ENCODE results near the gene DHRS3.
A peak's percentile ranks its signal among the peaks of the same experiment; 100 is the strongest.
"Not testable (repeated sequence)": the region's sequence is repeated elsewhere in the genome, so short reads cannot be mapped to it uniquely, and the experiment has no call there.

DHRS3 gene

GRCh38 chr1:12528021-12528852 lies 89.8 kb downstream of the DHRS3 start:
- no peak for TF ChIP-seq CTCF (IDR thresholded peaks at IDR 0.05; ENCODE audit: control insufficient read depth, insufficient read depth, low read depth, low read length, missing control alignments)
- H3K4me3 ChIP-seq (ENCODE audit: control insufficient read depth, low read depth, low read length) = no peak overlapping the region
- DNase-seq (ENCODE audit: low read depth) = peak; percentile 46

- no peak for DNase-seq (ENCODE audit: low read depth)
- H3K4me3 ChIP-seq (ENCODE audit: control insufficient read depth, low read depth, low read length) = no peak overlapping the region
- no peak for TF ChIP-seq CTCF (IDR thresholded peaks at IDR 0.05; ENCODE audit: control insufficient read depth, insufficient read depth, low read depth, low read length, missing control alignments)
Observed at GRCh38 chr1:12527564-12527963, 90.4 kb downstream of the DHRS3 start.

GRCh38 chr1:12525311-12526181 lies 92.5 kb downstream of the DHRS3 start:
- H3K4me3 ChIP-seq (ENCODE audit: control insufficient read depth, low read depth, low read length) = no peak overlapping the region
- DNase-seq (ENCODE audit: low read depth) = no peak
- no peak for TF ChIP-seq CTCF (IDR thresholded peaks at IDR 0.05; ENCODE audit: control insufficient read depth, insufficient read depth, low read depth, low read length, missing control alignments)

GRCh38 chr1:12524266-12524665 lies 93.7 kb downstream of the DHRS3 start:
- no peak for DNase-seq (ENCODE audit: low read depth)
- H3K4me3 ChIP-seq (ENCODE audit: control insufficient read depth, low read depth, low read length) = no peak overlapping the region
- TF ChIP-seq CTCF (IDR thresholded peaks at IDR 0.05; ENCODE audit: control insufficient read depth, insufficient read depth, low read depth, low read length, missing control alignments) = no peak

GRCh38 chr1:12522780-12523179 lies 95.2 kb downstream of the DHRS3 start:
- not testable (repeated sequence) for H3K4me3 ChIP-seq (ENCODE audit: control insufficient read depth, low read depth, low read length); DNase-seq (ENCODE audit: low read depth)

- DNase-seq (ENCODE audit: low read depth) = no peak
- no peak overlapping the region for H3K4me3 ChIP-seq (ENCODE audit: control insufficient read depth, low read depth, low read length)
- TF ChIP-seq CTCF (IDR thresholded peaks at IDR 0.05; ENCODE audit: control insufficient read depth, insufficient read depth, low read depth, low read length, missing control alignments) = no peak
Observed at GRCh38 chr1:12521096-12521495, 96.9 kb downstream of the DHRS3 start.

Data from AG09309 (cell line).